IMR-90 (cell line): ENCODE data around the gene IFT25. TPM values are rescaled to one million over a fixed set of nuclear protein-coding genes. Genes with fewer than 3 reads are reported as not detected.
A peak's percentile ranks its signal among the peaks of the same experiment; 100 is the strongest.

Source experiments
- ATAC-seq: fragments of 200-7000 bp; cut with Tn5 transposase; 2 replicates; pipeline ENCODE4 v1.9.1; 2020; ENCODE audit warnings: low read depth, mild to moderate bottlenecking, moderate library complexity
- BruUV-seq: library from RNA; stranded (reverse); fragments of 400-500 nt; replicated peaks from 2 replicates; lab custom pipeline; 2021; lab: Mats Ljungman, UMichigan
- CTCF ChIA-PET: fragments of 300-600 bp; formaldehyde crosslinking; extraction: SDS; loops from one replicate; lab custom pipeline; 2021; ENCODE audit warnings: antibody characterized with exemption; lab: Yijun Ruan, JAX
- POLR2A ChIA-PET: fragments of 300-600 bp; sonication (Branson Sonifier 250); formaldehyde crosslinking; loops from one replicate; lab custom pipeline; 2022; ENCODE audit warnings: antibody characterized with exemption; ENCODE audit not compliant: unreplicated experiment; lab: Charles Lee
- DNase-seq: peaks from one replicate; pipeline ENCODE4 v3.0.0; 2013
- H2AFZ ChIP-seq: replicated peaks from 2 replicates; pipeline ENCODE3; 2013; ENCODE audit warnings: low read length, mild to moderate bottlenecking; ENCODE audit not compliant: poor library complexity
- H2AK5ac ChIP-seq: 2 replicates; pipeline ENCODE4 v1.6.1; 2013; ENCODE audit warnings: low read depth, low read length, inconsistent platforms
- H2AK9ac ChIP-seq: replicated peaks from 2 replicates; pipeline ENCODE3; 2013; ENCODE audit warnings: mild to moderate bottlenecking, low read depth, low read length, moderate library complexity; ENCODE audit not compliant: poor library complexity
- H2BK120ac ChIP-seq: 2 replicates; pipeline ENCODE4 v1.6.1; 2013; ENCODE audit warnings: low read depth, low read length, inconsistent platforms
- H2BK15ac ChIP-seq: 3 replicates; pipeline ENCODE4 v1.6.1; 2013; ENCODE audit warnings: low read depth, low read length, inconsistent platforms
- H2BK20ac ChIP-seq: 2 replicates; pipeline ENCODE4 v1.6.1; 2013; ENCODE audit warnings: low read depth, mild to moderate bottlenecking, inconsistent platforms, low read length, moderate library complexity
- H2BK5ac ChIP-seq: 2 replicates; pipeline ENCODE4 v1.6.1; 2013; ENCODE audit warnings: mild to moderate bottlenecking, low read depth, low read length, inconsistent platforms; ENCODE audit not compliant: poor library complexity, severe bottlenecking
- H3K14ac ChIP-seq: replicated peaks from 2 replicates; pipeline ENCODE4 v1.6.1; 2013; ENCODE audit warnings: low read depth, low read length, inconsistent platforms
- H3K18ac ChIP-seq: 2 replicates; pipeline ENCODE4 v1.6.1; 2013; ENCODE audit warnings: low read depth, low read length, control low read depth
- H3K23ac ChIP-seq: 2 replicates; pipeline ENCODE4 v1.6.1; 2013; ENCODE audit warnings: low read depth, low read length, inconsistent platforms
- H3K27ac ChIP-seq: 2 replicates; pipeline ENCODE4 v1.5.1; 2013; ENCODE audit warnings: mild to moderate bottlenecking, control low read depth, low read length; ENCODE audit not compliant: insufficient read depth
- H3K27me3 ChIP-seq: 2 replicates; pipeline ENCODE4 v1.6.1; 2013; ENCODE audit warnings: low read length; ENCODE audit not compliant: control insufficient read depth, insufficient read depth
- H3K36me3 ChIP-seq: 2 replicates; pipeline ENCODE4 v1.6.1; 2013; ENCODE audit warnings: low read length, mixed read lengths; ENCODE audit not compliant: control insufficient read depth, insufficient read depth
- H3K4ac ChIP-seq: 2 replicates; pipeline ENCODE4 v1.6.1; 2013; ENCODE audit warnings: low read depth, low read length, inconsistent platforms
- H3K4me1 ChIP-seq: 2 replicates; pipeline ENCODE4 v1.6.1; 2013; ENCODE audit warnings: low read length, mixed read lengths; ENCODE audit not compliant: control insufficient read depth, insufficient read depth
- H3K4me2 ChIP-seq: 2 replicates; pipeline ENCODE4 v1.6.1; 2013; ENCODE audit warnings: low read depth, mild to moderate bottlenecking, control low read depth, low read length, moderate library complexity
- H3K4me3 ChIP-seq: 2 replicates; pipeline ENCODE4 v1.5.1; 2013; ENCODE audit warnings: low read depth, mild to moderate bottlenecking, control low read depth, low read length, moderate library complexity; ENCODE audit not compliant: insufficient read depth
- H3K56ac ChIP-seq: 2 replicates; pipeline ENCODE4 v1.6.1; 2013; ENCODE audit warnings: low read length, inconsistent platforms; ENCODE audit not compliant: insufficient read depth; ENCODE audit errors: extremely low read depth
- H3K79me1 ChIP-seq, 2 experiments: 2 replicates each; pipeline ENCODE4 v1.6.1; 2013; ENCODE audit warnings: low read length in 2 of 2, inconsistent platforms in 1 of 2, low read depth in 1 of 2
- H3K9ac ChIP-seq: 2 replicates; pipeline ENCODE4 v1.6.1; 2013; ENCODE audit warnings: low read depth, low read length, control low read depth
- H3K9me1 ChIP-seq: 2 replicates; pipeline ENCODE4 v1.6.1; 2013; ENCODE audit warnings: low read length, inconsistent platforms; ENCODE audit not compliant: insufficient read depth
- H3K9me3 ChIP-seq: 2 replicates; pipeline ENCODE4 v1.6.1; 2013; ENCODE audit warnings: low read length; ENCODE audit not compliant: control insufficient read depth, insufficient read depth
- H4K20me1 ChIP-seq: 2 replicates; pipeline ENCODE4 v1.6.1; 2013; ENCODE audit warnings: low read length, inconsistent platforms; ENCODE audit not compliant: insufficient read depth
- H4K5ac ChIP-seq: 2 replicates; pipeline ENCODE4 v1.6.1; 2013; ENCODE audit warnings: mild to moderate bottlenecking, low read depth, low read length, control low read depth
- H4K8ac ChIP-seq, 2 experiments: 2 replicates each; pipeline ENCODE4 v1.6.1; 2013; ENCODE audit warnings: low read depth in 2 of 2, low read length in 2 of 2, control low read depth in 1 of 2, inconsistent platforms in 1 of 2
- H4K91ac ChIP-seq: 2 replicates; pipeline ENCODE4 v1.6.1; 2013; ENCODE audit warnings: low read depth, low read length, inconsistent platforms; ENCODE audit not compliant: insufficient read depth
- BHLHE40 ChIP-seq: fragments of 150-350 bp; IDR thresholded peaks from 2 replicates; pipeline ENCODE4 v1.6.1; 2016; ENCODE audit warnings: mild to moderate bottlenecking, low read depth, low read length
- CEBPB ChIP-seq: IDR thresholded peaks from 2 replicates; pipeline ENCODE4 v1.6.1; 2012; ENCODE audit warnings: low read depth, low read length, improper control_type of control experiment
- CHD1 ChIP-seq: IDR thresholded peaks from 2 replicates; pipeline ENCODE4 v1.6.1; 2012; ENCODE audit warnings: low read depth, low read length, improper control_type of control experiment
- ELK1 ChIP-seq: fragments of 150-350 bp; IDR thresholded peaks from 2 replicates; pipeline ENCODE4 v1.6.1; 2016; ENCODE audit warnings: low read depth, mild to moderate bottlenecking, low read length, moderate library complexity, borderline replicate concordance
- MAFK ChIP-seq: IDR thresholded peaks from 2 replicates; pipeline ENCODE4 v1.6.1; 2012; ENCODE audit warnings: low read depth, low read length, improper control_type of control experiment
- MAZ ChIP-seq: IDR thresholded peaks from 2 replicates; pipeline ENCODE4 v1.6.1; 2012; ENCODE audit warnings: low read depth, mild to moderate bottlenecking, low read length, improper control_type of control experiment, moderate library complexity, borderline replicate concordance
- MXI1 ChIP-seq: IDR thresholded peaks from 2 replicates; pipeline ENCODE4 v1.6.1; 2012; ENCODE audit warnings: low read depth, mild to moderate bottlenecking, low read length, moderate library complexity, borderline replicate concordance
- NFE2L2 ChIP-seq: fragments of 150-350 bp; IDR thresholded peaks from 2 replicates; pipeline ENCODE4 v1.6.1; 2016; ENCODE audit warnings: low read depth, mild to moderate bottlenecking, low read length
- POLR2A ChIP-seq: IDR thresholded peaks from 2 replicates; pipeline ENCODE4 v1.6.1; 2012; ENCODE audit warnings: mild to moderate bottlenecking, low read depth, low read length
- RCOR1 ChIP-seq: IDR thresholded peaks from 2 replicates; pipeline ENCODE4 v1.6.1; 2012; ENCODE audit warnings: mild to moderate bottlenecking, low read length, improper control_type of control experiment; ENCODE audit not compliant: insufficient replicate concordance
- RFX5 ChIP-seq: IDR thresholded peaks from 2 replicates; pipeline ENCODE4 v1.8.0; 2012; ENCODE audit warnings: low read depth, mild to moderate bottlenecking, low read length, moderate library complexity
- USF2 ChIP-seq: fragments of 150-350 bp; IDR thresholded peaks from 2 replicates; pipeline ENCODE4 v1.6.1; 2017; ENCODE audit warnings: mild to moderate bottlenecking, antibody characterized with exemption, low read length, low read depth
- WGBS, 2 experiments: methylation state at CpG; one replicate each; pipeline versions ENCODE4 v1.1.5 to v1.1.7; 2013; ENCODE audit warnings: missing lambda C conversion rate in 2 of 2; ENCODE audit not compliant: insufficient read length in 1 of 2; ENCODE audit errors: extremely low coverage in 2 of 2; 5-methylcytosine and 5-hydroxymethylcytosine counted together
- dilution Hi-C: fragments of 300-500 bp; cut with HindIII; formaldehyde crosslinking; loops from one replicate; pipeline ENCODE4 v1.14.3; 2018; ENCODE audit warnings: low sequenced_read_pairs; ENCODE audit not compliant: unreplicated experiment
- in situ Hi-C: fragments of 300-500 bp; cut with MboI; formaldehyde crosslinking; loops from 3 replicates; pipeline ENCODE4 v1.14.3; 2019; ENCODE audit warnings: low sequenced_read_pairs, inconsistent platforms, mixed read lengths
- intact Hi-C: fragments of 100-400 bp; cut with micrococcal nuclease; formaldehyde crosslinking; loops from 2 replicates; pipeline ENCODE4 v1.10.0; 2022
- polyA plus RNA-seq, 3 experiments: library from polyadenylated mRNA; depleted of rRNA; stranded (reverse); fragments of >200 nt; gene quantifications; 2 replicates each; pipeline ENCODE4 v1.2.3, GENCODE V29; 2012; ENCODE audit warnings: low replicate concordance in 1 of 3
- total RNA-seq: library from RNA; depleted of rRNA; stranded (reverse); fragments of >200 nt; gene quantifications from 2 replicates; pipeline ENCODE4 v1.2.3, GENCODE V29; 2012
- TF ChIP-seq, protein P1 (sequence below): conservative IDR thresholded peaks from 2 replicates; pipeline ENCODE4 v1.5.1; 2012; ENCODE audit warnings: mild to moderate bottlenecking, low read depth, low read length, improper control_type of control experiment

IFT25 gene
- total and polyA plus RNA-seq, 2 of the 4 experiments (the other 2 are of a cell fraction): 9.1 to 38.0 TPM

- no TSS peak for BruUV-seq
Observed at GRCh38 chr1:53899206-53899628, 46.3 kb downstream of the IFT25 start.

More at GRCh38 chr1:53899206-53899628, 46.3 kb downstream of the IFT25 start:
- Histone ChIP-seq H3K9me3 (no peaks in the 10 kb centered on the region), H3K23ac (no peak overlapping the region), H3K27me3 (no peaks in the 10 kb centered on the region), H3K36me3 (no peaks in the 10 kb centered on the region), H4K91ac (no peak overlapping the region; the same call in 1 of the 2 replicates), H4K20me1 (peaks cover 12% of the 10 kb centered on the region; the same call in 1 of the 2 replicates), H2BK20ac (no peak overlapping the region), H2BK5ac (no peak overlapping the region), H3K4ac (no peak overlapping the region), H4K8ac (peak overlapping the region in 1 of 2 experiments; percentile 36; a peak in 1 of 4 replicates), H3K4me2 (no peak overlapping the region), H3K18ac (no peak overlapping the region), H2BK120ac (no peak overlapping the region), H2AFZ (no peak overlapping the region), H3K14ac (peak overlapping the region; percentile 64; the same call in 1 of the 2 replicates), H3K79me1 (peaks cover 0 to 3% of the 10 kb centered on the region in 2 experiments; a peak in 1 of 4 replicates), H3K4me1 (peaks cover 20% of the 10 kb centered on the region), H2AK5ac (peak overlapping the region; percentile 90; the same call in 1 of the 2 replicates), H2BK15ac (no peak overlapping the region), H3K27ac (no peak overlapping the region), H4K5ac (no peak overlapping the region), H3K4me3 (no peak overlapping the region), H3K9ac (no peak overlapping the region), H3K9me1 (peaks cover 20% of the 10 kb centered on the region), H3K56ac (no peak overlapping the region), H2AK9ac (no peak overlapping the region)
- ChIA-PET CTCF (no interaction called here), POLR2A (no interaction called here)
- intact Hi-C loops: no loop called here
- dilution Hi-C loops: no loop called here
- in situ Hi-C loops: no loop called here
- TF ChIP-seq ELK1: no peak
- TF ChIP-seq BHLHE40: no peak
- TF ChIP-seq POLR2A: no peak
- no peak for TF ChIP-seq CHD1
- TF ChIP-seq MXI1: no peak
- TF ChIP-seq MAZ: no peak
- no peak for TF ChIP-seq RCOR1
- no peak for TF ChIP-seq RFX5
- no peak for TF ChIP-seq USF2
- TF ChIP-seq NFE2L2: no peak
- TF ChIP-seq, protein P1, sequence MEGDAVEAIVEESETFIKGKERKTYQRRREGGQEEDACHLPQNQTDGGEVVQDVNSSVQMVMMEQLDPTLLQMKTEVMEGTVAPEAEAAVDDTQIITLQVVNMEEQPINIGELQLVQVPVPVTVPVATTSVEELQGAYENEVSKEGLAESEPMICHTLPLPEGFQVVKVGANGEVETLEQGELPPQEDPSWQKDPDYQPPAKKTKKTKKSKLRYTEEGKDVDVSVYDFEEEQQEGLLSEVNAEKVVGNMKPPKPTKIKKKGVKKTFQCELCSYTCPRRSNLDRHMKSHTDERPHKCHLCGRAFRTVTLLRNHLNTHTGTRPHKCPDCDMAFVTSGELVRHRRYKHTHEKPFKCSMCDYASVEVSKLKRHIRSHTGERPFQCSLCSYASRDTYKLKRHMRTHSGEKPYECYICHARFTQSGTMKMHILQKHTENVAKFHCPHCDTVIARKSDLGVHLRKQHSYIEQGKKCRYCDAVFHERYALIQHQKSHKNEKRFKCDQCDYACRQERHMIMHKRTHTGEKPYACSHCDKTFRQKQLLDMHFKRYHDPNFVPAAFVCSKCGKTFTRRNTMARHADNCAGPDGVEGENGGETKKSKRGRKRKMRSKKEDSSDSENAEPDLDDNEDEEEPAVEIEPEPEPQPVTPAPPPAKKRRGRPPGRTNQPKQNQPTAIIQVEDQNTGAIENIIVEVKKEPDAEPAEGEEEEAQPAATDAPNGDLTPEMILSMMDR: no peak
- no peak for TF ChIP-seq MAFK
- TF ChIP-seq CEBPB: no peak
- no CpG with 5 or more reads among the region's 2 CpGs for WGBS, 2 experiments
- DNase-seq (peak; percentile 69), ATAC-seq (peak; percentile 9; the same call in 1 of the 2 replicates)
